HG02759 (cell line): ENCODE data around the gene TAX1BP1.
A peak's percentile ranks its signal among the peaks of the same experiment; 100 is the strongest.

Experiments used
- ATAC-seq: cut with Tn5 transposase; IDR thresholded peaks from one replicate; pipeline ENCODE4 v1.9.1; 2021; ENCODE audit warnings: mild to moderate bottlenecking, moderate library complexity; ENCODE audit not compliant: unreplicated experiment

TAX1BP1 gene

GRCh38 chr7:27739909-27740448 is at the start of gene TAX1BP1:
TAX1BP1 (plus strand) TSS chr7:27740162; CDS start chr7:27748525, 8,363 bp downstream.
- peak; percentile 95 for ATAC-seq

GRCh38 chr7:27690649-27691048 is 49.3 kb upstream of the TAX1BP1 start:
- ATAC-seq = no peak

GRCh38 chr7:27693794-27694193 is 46.2 kb upstream of the TAX1BP1 start:
- ATAC-seq = no peak

- no peak for ATAC-seq
Observed at GRCh38 chr7:27695096-27695495, 44.9 kb upstream of the TAX1BP1 start.

GRCh38 chr7:27697861-27698430 is 42.0 kb upstream of the TAX1BP1 start:
- no peak for ATAC-seq

- ATAC-seq = no peak
Observed at GRCh38 chr7:27699751-27700150, 40.2 kb upstream of the TAX1BP1 start.

GRCh38 chr7:27700501-27700900 is 39.5 kb upstream of the TAX1BP1 start:
- ATAC-seq = no peak

GRCh38 chr7:27703181-27703580 is 36.8 kb upstream of the TAX1BP1 start:
- no peak for ATAC-seq

- ATAC-seq = no peak
Observed at GRCh38 chr7:27704422-27705199, 35.4 kb upstream of the TAX1BP1 start.

GRCh38 chr7:27705200-27705594 is 34.8 kb upstream of the TAX1BP1 start:
- ATAC-seq = no peak

- no peak for ATAC-seq
Observed at GRCh38 chr7:27708485-27708884, 31.5 kb upstream of the TAX1BP1 start.

- no peak for ATAC-seq
Observed at GRCh38 chr7:27709137-27710075, 30.6 kb upstream of the TAX1BP1 start.

GRCh38 chr7:27712217-27712616 is 27.7 kb upstream of the TAX1BP1 start:
- ATAC-seq = no peak

GRCh38 chr7:27714831-27715444 is 25.0 kb upstream of the TAX1BP1 start:
- ATAC-seq = no peak

- ATAC-seq = no peak
Observed at GRCh38 chr7:27723085-27723484, 16.9 kb upstream of the TAX1BP1 start.

GRCh38 chr7:27727058-27727457 is 12.9 kb upstream of the TAX1BP1 start:
- ATAC-seq = no peak

- ATAC-seq = no peak
Observed at GRCh38 chr7:27730112-27730511, 9.8 kb upstream of the TAX1BP1 start.

GRCh38 chr7:27734583-27734982 is 5.4 kb upstream of the TAX1BP1 start:
- no peak for ATAC-seq

GRCh38 chr7:27735165-27735564 is 4.8 kb upstream of the TAX1BP1 start:
- no peak for ATAC-seq

- ATAC-seq = no peak
Observed at GRCh38 chr7:27735831-27736230, 4.1 kb upstream of the TAX1BP1 start.

GRCh38 chr7:27737178-27737577 is 2.8 kb upstream of the TAX1BP1 start:
- ATAC-seq = no peak
